ENCODE results near the gene IRF3.

The IRF3 gene

DNA sequence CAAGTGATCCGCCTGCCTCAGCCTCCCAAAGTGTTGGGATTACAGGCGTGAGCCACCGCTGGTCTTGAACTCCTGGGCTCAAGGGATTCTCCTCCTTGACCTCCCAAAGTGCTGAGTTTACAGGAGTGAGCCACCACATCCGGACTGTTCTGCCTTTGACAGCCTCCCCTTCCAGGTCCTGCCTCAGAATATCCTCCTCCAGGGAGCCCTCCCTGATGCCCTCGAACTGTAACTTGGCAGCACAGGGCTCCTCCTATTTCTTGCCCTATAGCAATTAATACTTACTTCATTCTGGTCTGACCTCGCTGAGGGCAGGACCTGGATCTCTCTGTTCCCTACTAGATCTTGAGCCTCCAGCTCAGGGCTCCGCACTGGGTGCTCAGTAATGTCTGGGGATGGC is 31.2 kb upstream of the IRF3 start:
- H3K27me3 ChIP-seq (ENCODE audit: control insufficient read depth, insufficient read depth, low read length) = peaks cover 12% of the 10 kb centered on the region; the same call in 1 of the 2 replicates
- H3K9me3 ChIP-seq (ENCODE audit: control insufficient read depth, insufficient read depth, low read depth, low read length) = no peaks in the 10 kb centered on the region
- 0 out of 2 replicates have a peak, but pooled peaks cover 2% of the 10 kb centered on the region for H3K36me3 ChIP-seq (ENCODE audit: control insufficient read depth, insufficient read depth, low read length)
- no peak overlapping the region for H3K27ac ChIP-seq (ENCODE audit: low read depth, low read length)
- H3K4me3 ChIP-seq (ENCODE audit: low read depth, low read length) = no peak overlapping the region
- H3K4me1 ChIP-seq (ENCODE audit: control insufficient read depth, insufficient read depth, low read length) = peaks cover 9% of the 10 kb centered on the region; the same call in 1 of the 2 replicates
- no peak overlapping the region for H3K9ac ChIP-seq (ENCODE audit: low read length)

DNA sequence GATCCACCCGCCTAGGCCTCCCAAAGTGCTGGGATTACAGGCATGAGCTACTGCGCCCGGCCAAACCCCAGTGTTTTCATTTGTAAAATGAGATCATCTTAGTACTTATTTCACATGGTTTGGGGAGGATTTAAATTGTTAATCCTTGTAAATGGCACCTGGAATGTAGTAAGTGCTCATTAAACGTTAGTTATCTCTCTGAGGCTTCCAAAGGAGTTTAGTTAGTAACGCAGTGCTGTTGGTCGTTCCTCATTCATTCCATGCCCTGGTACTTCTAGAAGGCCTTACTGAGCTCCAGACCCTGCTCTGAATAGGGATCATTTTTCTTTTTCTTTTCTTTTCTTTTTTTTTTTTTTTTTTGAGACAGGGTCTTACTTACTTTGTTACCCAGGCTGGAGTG is 30.5 kb upstream of the IRF3 start:
- H3K27ac ChIP-seq (ENCODE audit: low read depth, low read length) = no peak overlapping the region
- H3K4me1 ChIP-seq (ENCODE audit: control insufficient read depth, insufficient read depth, low read length) = peaks cover 11% of the 10 kb centered on the region; the same call in 1 of the 2 replicates
- H3K36me3 ChIP-seq (ENCODE audit: control insufficient read depth, insufficient read depth, low read length) = 0 out of 2 replicates have a peak, but pooled peaks cover 2% of the 10 kb centered on the region
- H3K27me3 ChIP-seq (ENCODE audit: control insufficient read depth, insufficient read depth, low read length) = peaks cover 8% of the 10 kb centered on the region; the same call in 1 of the 2 replicates
- no peak overlapping the region for H3K9ac ChIP-seq (ENCODE audit: low read length)
- H3K4me3 ChIP-seq (ENCODE audit: low read depth, low read length) = no peak overlapping the region
- H3K9me3 ChIP-seq (ENCODE audit: control insufficient read depth, insufficient read depth, low read depth, low read length) = no peaks in the 10 kb centered on the region

DNA sequence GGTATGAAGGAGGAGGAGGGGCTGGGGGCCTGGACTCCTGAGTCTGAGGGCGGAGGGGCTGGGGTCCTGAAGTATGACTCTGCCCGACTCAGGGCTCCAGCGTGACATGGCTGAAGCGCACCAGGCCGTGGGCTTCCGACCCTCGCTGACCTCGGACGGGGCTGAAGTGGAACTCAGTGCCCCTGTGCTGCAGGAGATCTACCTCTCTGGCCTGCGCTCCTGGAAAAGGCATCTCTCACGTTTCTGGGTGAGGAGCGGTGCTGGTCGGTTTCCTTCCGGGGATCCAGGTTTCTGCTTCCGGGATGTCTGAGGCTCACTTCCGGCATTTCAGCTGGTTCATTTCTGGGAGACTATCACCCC is 26.5 kb upstream of the IRF3 start:
- Histone ChIP-seq H3K27ac (ENCODE audit: low read depth, low read length) (no peak overlapping the region), H3K4me3 (ENCODE audit: low read depth, low read length) (no peak overlapping the region), H3K27me3 (ENCODE audit: control insufficient read depth, insufficient read depth, low read length) (no peaks in the 10 kb centered on the region), H3K36me3 (ENCODE audit: control insufficient read depth, insufficient read depth, low read length) (peaks cover 19% of the 10 kb centered on the region), H3K9me3 (ENCODE audit: control insufficient read depth, insufficient read depth, low read depth, low read length) (no peaks in the 10 kb centered on the region), H3K9ac (ENCODE audit: low read length) (no peak overlapping the region), H3K4me1 (ENCODE audit: control insufficient read depth, insufficient read depth, low read length) (peaks cover 13% of the 10 kb centered on the region)

- H3K36me3 ChIP-seq (ENCODE audit: control insufficient read depth, insufficient read depth, low read length) = peaks cover 23% of the 10 kb centered on the region
- peaks cover 13% of the 10 kb centered on the region for H3K4me1 ChIP-seq (ENCODE audit: control insufficient read depth, insufficient read depth, low read length)
- no peaks in the 10 kb centered on the region for H3K27me3 ChIP-seq (ENCODE audit: control insufficient read depth, insufficient read depth, low read length)
- H3K9me3 ChIP-seq (ENCODE audit: control insufficient read depth, insufficient read depth, low read depth, low read length) = no peaks in the 10 kb centered on the region
- H3K4me3 ChIP-seq (ENCODE audit: low read depth, low read length) = peak overlapping the region; percentile 67
- H3K27ac ChIP-seq (ENCODE audit: low read depth, low read length) = no peak overlapping the region
- H3K9ac ChIP-seq (ENCODE audit: low read length) = peak overlapping the region; percentile 70
Measured at GRCh38 chr19:49691243-49692146, 25.8 kb upstream of the IRF3 start.

DNA sequence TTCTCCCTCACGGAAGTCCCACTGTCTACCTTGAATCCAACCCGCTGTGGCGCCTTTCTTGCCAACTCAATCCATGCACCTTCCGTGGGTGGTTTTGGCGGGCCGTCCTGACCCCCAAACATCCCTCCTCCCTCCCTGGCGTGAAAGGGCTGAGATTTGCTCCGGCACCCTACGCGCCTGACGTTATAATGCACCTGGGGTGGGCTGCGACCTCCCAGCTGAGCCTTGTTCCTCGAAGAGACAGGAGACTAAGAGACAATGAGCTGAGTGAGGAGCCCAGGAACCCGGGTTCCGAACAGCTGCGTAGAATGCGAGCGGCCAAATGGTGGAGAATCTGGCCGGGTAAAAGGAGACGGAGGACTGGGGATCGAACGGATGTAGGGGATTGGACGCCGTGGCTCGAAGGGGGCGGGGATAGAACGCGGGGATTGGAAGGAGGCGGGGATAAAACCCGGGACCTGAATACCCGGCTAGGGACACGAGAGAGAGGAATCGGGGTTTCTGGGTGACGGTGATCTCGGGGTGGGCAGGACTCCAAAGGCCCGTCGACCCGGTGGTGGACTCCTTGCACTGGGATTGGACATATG is 25.1 kb upstream of the IRF3 start, which contains the start of gene CPT1C:
CPT1C (plus strand) TSS at position 461 of the 587 bp plus-strand sequence. CDS start 1,137 bp downstream, outside the sequence.
- H3K27me3 ChIP-seq (ENCODE audit: control insufficient read depth, insufficient read depth, low read length) = no peaks in the 10 kb centered on the region
- no peak within 1 kb of the TSS for H3K27ac ChIP-seq (ENCODE audit: low read depth, low read length)
- peaks cover 13% of the 10 kb centered on the region for H3K4me1 ChIP-seq (ENCODE audit: control insufficient read depth, insufficient read depth, low read length)
- H3K9me3 ChIP-seq (ENCODE audit: control insufficient read depth, insufficient read depth, low read depth, low read length) = no peaks in the 10 kb centered on the region
- H3K4me3 ChIP-seq (ENCODE audit: low read depth, low read length) = peak within 1 kb of the TSS; percentile 67
- peak within 1 kb of the TSS; percentile 70 for H3K9ac ChIP-seq (ENCODE audit: low read length)
- H3K36me3 ChIP-seq (ENCODE audit: control insufficient read depth, insufficient read depth, low read length) = peaks cover 29% of the 10 kb centered on the region

GRCh38 chr19:49690079-49690655 is 24.5 kb upstream of the IRF3 start:
- peak overlapping the region; percentile 67 for H3K4me3 ChIP-seq (ENCODE audit: low read depth, low read length)
- no peak overlapping the region for H3K27ac ChIP-seq (ENCODE audit: low read depth, low read length)
- H3K36me3 ChIP-seq (ENCODE audit: control insufficient read depth, insufficient read depth, low read length) = peaks cover 35% of the 10 kb centered on the region
- H3K9ac ChIP-seq (ENCODE audit: low read length) = peak overlapping the region; percentile 70
- H3K9me3 ChIP-seq (ENCODE audit: control insufficient read depth, insufficient read depth, low read depth, low read length) = no peaks in the 10 kb centered on the region
- H3K27me3 ChIP-seq (ENCODE audit: control insufficient read depth, insufficient read depth, low read length) = no peaks in the 10 kb centered on the region
- peaks cover 13% of the 10 kb centered on the region for H3K4me1 ChIP-seq (ENCODE audit: control insufficient read depth, insufficient read depth, low read length)

- Histone ChIP-seq H3K27me3 (ENCODE audit: control insufficient read depth, insufficient read depth, low read length) (no peaks in the 10 kb centered on the region), H3K4me1 (ENCODE audit: control insufficient read depth, insufficient read depth, low read length) (peaks cover 13% of the 10 kb centered on the region), H3K36me3 (ENCODE audit: control insufficient read depth, insufficient read depth, low read length) (peaks cover 42% of the 10 kb centered on the region), H3K27ac (ENCODE audit: low read depth, low read length) (no peak within 1 kb of the TSS), H3K4me3 (ENCODE audit: low read depth, low read length) (peak within 1 kb of the TSS; percentile 67), H3K9ac (ENCODE audit: low read length) (peak within 1 kb of the TSS; percentile 70), H3K9me3 (ENCODE audit: control insufficient read depth, insufficient read depth, low read depth, low read length) (no peaks in the 10 kb centered on the region)
Measured at GRCh38 chr19:49689133-49690078, 23.7 kb upstream of the IRF3 start, which contains the start of gene ADM5. TSS of gene ADM5 (plus strand) at chr19:49689594. CDS start at chr19:49689838, 244 bp downstream.

- no peaks in the 10 kb centered on the region for H3K27me3 ChIP-seq (ENCODE audit: control insufficient read depth, insufficient read depth, low read length)
- peaks cover 50% of the 10 kb centered on the region for H3K36me3 ChIP-seq (ENCODE audit: control insufficient read depth, insufficient read depth, low read length)
- no peak overlapping the region for H3K27ac ChIP-seq (ENCODE audit: low read depth, low read length)
- no peak overlapping the region for H3K4me3 ChIP-seq (ENCODE audit: low read depth, low read length)
- no peaks in the 10 kb centered on the region for H3K9me3 ChIP-seq (ENCODE audit: control insufficient read depth, insufficient read depth, low read depth, low read length)
- H3K4me1 ChIP-seq (ENCODE audit: control insufficient read depth, insufficient read depth, low read length) = peaks cover 13% of the 10 kb centered on the region
- H3K9ac ChIP-seq (ENCODE audit: low read length) = no peak overlapping the region
Measured at GRCh38 chr19:49688531-49689132, 23.0 kb upstream of the IRF3 start.

DNA sequence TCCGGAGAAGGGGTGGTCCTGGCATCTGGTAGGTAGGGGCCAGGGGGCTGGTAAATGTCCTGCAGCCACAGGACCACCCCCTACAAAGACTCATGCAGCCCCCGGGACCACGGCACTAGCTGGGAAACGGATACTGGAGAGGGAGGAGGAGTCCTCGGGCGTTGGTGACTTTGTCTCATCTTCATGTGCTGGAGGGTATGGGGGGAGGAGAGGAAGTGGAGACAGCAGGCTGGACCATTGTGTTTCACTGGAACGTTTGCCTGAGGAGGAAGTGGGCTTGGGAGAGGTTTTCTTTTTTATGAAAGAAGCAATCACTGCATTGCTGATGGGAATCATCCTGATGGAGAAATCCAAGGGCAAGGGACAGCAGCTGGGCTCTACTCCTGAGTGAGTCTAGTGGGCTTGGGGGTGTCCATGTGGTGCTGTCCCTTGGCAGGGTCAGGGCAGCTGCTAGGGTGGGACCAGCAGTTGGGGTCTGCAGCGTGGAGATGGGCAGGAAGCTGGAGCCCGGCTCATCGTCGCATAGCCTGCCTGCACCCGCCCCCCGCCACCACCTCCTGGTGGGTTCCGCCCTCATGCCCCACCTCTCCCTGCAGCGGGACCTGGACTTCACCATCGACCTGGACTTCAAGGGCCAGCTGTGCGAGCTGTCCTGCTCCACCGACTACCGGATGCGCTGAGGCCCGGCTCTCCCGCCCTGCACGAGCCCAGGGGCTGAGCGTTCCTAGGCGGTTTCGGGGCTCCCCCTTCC is 22.1 kb upstream of the IRF3 start:
- no peaks in the 10 kb centered on the region for H3K27me3 ChIP-seq (ENCODE audit: control insufficient read depth, insufficient read depth, low read length)
- H3K4me1 ChIP-seq (ENCODE audit: control insufficient read depth, insufficient read depth, low read length) = peaks cover 13% of the 10 kb centered on the region
- H3K36me3 ChIP-seq (ENCODE audit: control insufficient read depth, insufficient read depth, low read length) = peaks cover 58% of the 10 kb centered on the region
- H3K9me3 ChIP-seq (ENCODE audit: control insufficient read depth, insufficient read depth, low read depth, low read length) = no peaks in the 10 kb centered on the region
- no peak overlapping the region for H3K4me3 ChIP-seq (ENCODE audit: low read depth, low read length)
- H3K27ac ChIP-seq (ENCODE audit: low read depth, low read length) = no peak overlapping the region
- no peak overlapping the region for H3K9ac ChIP-seq (ENCODE audit: low read length)
